HUES6 (cell line): Measurements from ENCODE around the gene OGFOD1.
"Not testable (repeated sequence)": the region's sequence is repeated elsewhere in the genome, so short reads cannot be mapped to it uniquely, and the experiment has no call there.

Experiments used
- H3K27ac ChIP-seq: 2 replicates; pipeline ENCODE4 v1.7.0; 2013; ENCODE audit warnings: low read depth, mild to moderate bottlenecking, low read length, inconsistent platforms
- H3K27me3 ChIP-seq: 2 replicates; pipeline ENCODE4 v1.6.1; 2013; ENCODE audit warnings: low read length; ENCODE audit not compliant: control insufficient read depth, insufficient read depth
- H3K36me3 ChIP-seq: 2 replicates; pipeline ENCODE4 v1.6.1; 2013; ENCODE audit warnings: low read length; ENCODE audit not compliant: control insufficient read depth, insufficient read depth
- H3K4me1 ChIP-seq: 2 replicates; pipeline ENCODE4 v1.6.1; 2013; ENCODE audit warnings: low read length; ENCODE audit not compliant: control insufficient read depth, insufficient read depth
- H3K4me3 ChIP-seq: 2 replicates; pipeline ENCODE4 v1.5.1; 2013; ENCODE audit warnings: low read depth, low read length
- H3K9ac ChIP-seq: one replicate; pipeline ENCODE4 v1.6.1; 2013; ENCODE audit warnings: mild to moderate bottlenecking, low read length
- H3K9me3 ChIP-seq: 2 replicates; pipeline ENCODE4 v1.6.1; 2013; ENCODE audit warnings: low read depth, low read length; ENCODE audit not compliant: control insufficient read depth, insufficient read depth

The OGFOD1 gene

DNA sequence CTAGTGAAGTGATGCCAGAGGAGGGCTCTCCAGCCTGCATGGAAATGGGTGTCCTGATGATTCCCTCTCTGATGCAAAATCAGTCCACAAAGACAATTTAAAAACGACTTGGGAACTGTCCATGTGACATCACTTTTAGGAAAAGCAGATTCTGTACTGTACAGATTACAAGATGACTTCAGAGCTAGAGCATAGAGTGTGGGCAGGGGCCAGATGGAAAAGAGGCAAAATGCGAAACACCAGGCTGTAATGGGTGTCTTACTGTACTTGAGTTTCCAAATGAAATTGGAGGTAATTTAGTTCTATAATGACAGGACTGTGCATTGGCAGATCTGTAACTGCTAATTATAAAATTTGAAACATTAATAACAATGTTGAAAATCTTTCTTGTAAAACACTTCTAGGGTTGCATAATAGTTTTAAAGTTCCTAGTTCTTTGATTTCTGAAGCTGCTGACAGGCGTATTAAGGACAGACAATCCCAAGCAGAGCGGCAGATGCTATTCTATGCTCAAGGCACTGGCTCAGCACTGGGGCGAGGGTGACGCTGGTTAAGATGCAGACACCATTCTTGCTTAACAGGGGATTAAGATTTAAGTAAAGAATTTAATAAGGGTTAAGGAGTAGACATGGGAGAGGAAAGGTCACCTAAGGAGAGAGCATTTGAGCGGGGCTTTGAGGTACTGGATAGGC lies 29.6 kb downstream of the OGFOD1 start:
- no peaks in the 10 kb centered on the region for H3K4me1 ChIP-seq
- H3K9me3 ChIP-seq: no peaks in the 10 kb centered on the region
- no peak overlapping the region for H3K4me3 ChIP-seq
- no peak overlapping the region for H3K27ac ChIP-seq
- H3K27me3 ChIP-seq: no peaks in the 10 kb centered on the region
- H3K36me3 ChIP-seq: peaks cover 31% of the 10 kb centered on the region
- H3K9ac ChIP-seq: no peak overlapping the region

DNA sequence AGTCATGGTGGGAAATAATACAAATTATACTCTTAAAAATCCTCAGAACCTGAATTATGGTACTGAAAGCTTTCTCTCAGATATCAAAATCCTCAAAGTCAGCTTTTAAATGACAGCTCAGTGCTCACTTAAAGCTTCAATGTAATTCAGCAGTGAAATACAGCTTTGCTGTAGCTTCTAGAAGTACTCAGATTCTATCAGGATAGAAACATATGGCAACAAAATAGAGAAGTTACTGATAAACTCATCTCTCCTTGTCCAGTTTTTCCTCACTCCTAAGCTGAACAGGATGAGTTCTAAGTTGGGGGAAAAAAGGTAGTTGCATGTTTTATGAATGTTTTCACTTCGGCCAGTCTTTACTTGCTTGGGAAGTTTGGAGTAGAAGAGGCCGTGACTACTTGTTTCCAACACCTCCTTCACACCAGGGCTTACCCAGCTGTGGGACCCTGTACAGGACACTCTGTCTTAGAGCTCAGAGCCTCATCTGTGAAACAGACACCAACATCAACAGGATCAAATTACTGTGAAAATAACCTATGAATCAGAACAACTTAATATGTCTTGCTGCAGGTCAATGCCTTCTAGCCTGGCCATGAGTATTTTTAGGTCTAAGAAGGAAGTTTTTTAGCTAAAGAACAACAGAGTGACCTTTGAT lies 30.2 kb downstream of the OGFOD1 start:
- Histone ChIP-seq H3K27me3 (no peaks in the 10 kb centered on the region), H3K4me1 (no peaks in the 10 kb centered on the region), H3K27ac (no peak overlapping the region), H3K9me3 (no peaks in the 10 kb centered on the region), H3K9ac (no peak overlapping the region), H3K36me3 (peaks cover 25% of the 10 kb centered on the region), H3K4me3 (no peak overlapping the region)

- Histone ChIP-seq H3K9me3 (no peaks in the 10 kb centered on the region), H3K36me3 (peaks cover 18% of the 10 kb centered on the region), H3K9ac (no peak overlapping the region)
These were observed 31.4 kb downstream of the OGFOD1 start for GRCh38 chr16:56482683-56483236.

GRCh38 chr16:56483394-56483793 lies 32.0 kb downstream of the OGFOD1 start:
- H3K27ac ChIP-seq: no peak overlapping the region
- no peak overlapping the region for H3K4me3 ChIP-seq
- no peaks in the 10 kb centered on the region for H3K9me3 ChIP-seq
- H3K4me1 ChIP-seq: no peaks in the 10 kb centered on the region
- peaks cover 16% of the 10 kb centered on the region for H3K36me3 ChIP-seq
- H3K9ac ChIP-seq: no peak overlapping the region
- H3K27me3 ChIP-seq: no peaks in the 10 kb centered on the region

More at GRCh38 chr16:56482683-56483236, 31.4 kb downstream of the OGFOD1 start:
- Histone ChIP-seq H3K4me3 (no peak overlapping the region), H3K4me1 (no peaks in the 10 kb centered on the region), H3K27me3 (no peaks in the 10 kb centered on the region), H3K27ac (no peak overlapping the region)

- no peak overlapping the region for H3K9ac ChIP-seq
- no peak overlapping the region for H3K27ac ChIP-seq
- no peaks in the 10 kb centered on the region for H3K4me1 ChIP-seq
- peaks cover 5% of the 10 kb centered on the region for H3K36me3 ChIP-seq
- H3K27me3 ChIP-seq: no peaks in the 10 kb centered on the region
- no peaks in the 10 kb centered on the region for H3K9me3 ChIP-seq
- H3K4me3 ChIP-seq: no peak overlapping the region
These were observed 36.7 kb downstream of the OGFOD1 start for GRCh38 chr16:56488035-56488434.

GRCh38 chr16:56488868-56489267 lies 37.5 kb downstream of the OGFOD1 start:
- not testable (repeated sequence) for H3K4me1 ChIP-seq, H3K27ac ChIP-seq, H3K4me3 ChIP-seq, H3K27me3 ChIP-seq, H3K36me3 ChIP-seq, H3K9me3 ChIP-seq, H3K9ac ChIP-seq

- H3K36me3 ChIP-seq: peaks cover 2% of the 10 kb centered on the region; the same call in 1 of the 2 replicates
- H3K4me3 ChIP-seq: no peak overlapping the region
- H3K9ac ChIP-seq: no peak overlapping the region
- no peak overlapping the region for H3K27ac ChIP-seq
- H3K9me3 ChIP-seq: no peaks in the 10 kb centered on the region
- no peaks in the 10 kb centered on the region for H3K27me3 ChIP-seq
- no peaks in the 10 kb centered on the region for H3K4me1 ChIP-seq
These were observed 40.4 kb downstream of the OGFOD1 start for GRCh38 chr16:56491657-56492261.

- Histone ChIP-seq H3K4me1 (no peaks in the 10 kb centered on the region), H3K9me3 (no peaks in the 10 kb centered on the region), H3K27ac (no peak overlapping the region), H3K36me3 (peaks cover 11% of the 10 kb centered on the region), H3K4me3 (no peak overlapping the region), H3K9ac (no peak overlapping the region), H3K27me3 (no peaks in the 10 kb centered on the region)
These were observed 41.8 kb downstream of the OGFOD1 start for GRCh38 chr16:56493126-56493525.

DNA sequence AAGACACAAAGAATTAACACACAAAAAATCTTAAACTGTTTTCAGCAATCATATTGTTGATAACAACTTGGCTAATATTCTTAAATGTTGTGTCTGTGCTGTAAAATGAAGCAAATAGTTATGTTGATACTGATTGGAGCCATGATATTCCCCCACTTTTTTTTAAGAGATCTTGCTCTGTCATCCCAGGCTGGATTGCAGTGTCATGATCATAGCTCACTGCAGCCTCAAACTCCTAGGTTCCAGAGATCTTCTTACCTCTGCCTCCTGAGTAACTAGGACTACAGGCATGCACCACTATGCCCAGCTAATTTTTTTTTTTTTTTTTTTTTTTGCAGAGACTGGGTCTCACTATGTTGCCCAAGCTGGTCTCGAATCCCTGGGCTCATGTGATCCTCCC lies 42.5 kb downstream of the OGFOD1 start:
- Histone ChIP-seq H3K27ac (no peak overlapping the region), H3K36me3 (peaks cover 18% of the 10 kb centered on the region), H3K9ac (no peak overlapping the region), H3K9me3 (no peaks in the 10 kb centered on the region), H3K27me3 (no peaks in the 10 kb centered on the region), H3K4me1 (no peaks in the 10 kb centered on the region), H3K4me3 (no peak overlapping the region)

- H3K9me3 ChIP-seq: no peaks in the 10 kb centered on the region
- no peak overlapping the region for H3K27ac ChIP-seq
- peaks cover 34% of the 10 kb centered on the region for H3K36me3 ChIP-seq
- H3K27me3 ChIP-seq: no peaks in the 10 kb centered on the region
- no peak overlapping the region for H3K4me3 ChIP-seq
- no peaks in the 10 kb centered on the region for H3K4me1 ChIP-seq
- no peak overlapping the region for H3K9ac ChIP-seq
These were observed 53.8 kb downstream of the OGFOD1 start for GRCh38 chr16:56505181-56505580.

- no peak overlapping the region for H3K27ac ChIP-seq
These were observed 55.6 kb downstream of the OGFOD1 start for GRCh38 chr16:56506941-56507340.

More at GRCh38 chr16:56506941-56507340, 55.6 kb downstream of the OGFOD1 start:
- H3K9ac ChIP-seq: no peak overlapping the region
- no peaks in the 10 kb centered on the region for H3K4me1 ChIP-seq
- no peak overlapping the region for H3K4me3 ChIP-seq
- H3K9me3 ChIP-seq: no peaks in the 10 kb centered on the region; the same call in 1 of the 2 replicates
- H3K36me3 ChIP-seq: peaks cover 25% of the 10 kb centered on the region
- H3K27me3 ChIP-seq: no peaks in the 10 kb centered on the region
